NCI-H524 (cell line): ENCODE results near the gene PLG.
"Not testable (repeated sequence)": the region's sequence is repeated elsewhere in the genome, so short reads cannot be mapped to it uniquely, and the experiment has no call there.

Source experiments
- DNase-seq, 2 experiments: peaks; one replicate each; lab custom pipeline; 2025; lab: John Stamatoyannopoulos, UW

Gene PLG

GRCh38 chr6:160701918-160702680 is at the start of gene PLG:
Gene PLG (plus strand): TSS chr6:160702244. CDS start chr6:160702305, 61 bp downstream.
- not testable (repeated sequence) for DNase-seq

- no peak for DNase-seq
These were observed 42.5 kb upstream of the PLG start for GRCh38 chr6:160659562-160659961.

- no peak for DNase-seq
These were observed 40.8 kb upstream of the PLG start for GRCh38 chr6:160661216-160661615.

GRCh38 chr6:160662429-160662828 is 39.6 kb upstream of the PLG start:
- DNase-seq: no peak

GRCh38 chr6:160662842-160663241 is 39.2 kb upstream of the PLG start:
- no peak for DNase-seq

GRCh38 chr6:160664198-160664597 is 37.8 kb upstream of the PLG start, which contains the start of gene LPA:
Gene LPA (minus strand): TSS chr6:160664275. CDS start chr6:160664214, 61 bp downstream.
- not testable (repeated sequence) for DNase-seq

- DNase-seq: peak; percentile 11 to 51
These were observed 34.2 kb upstream of the PLG start for GRCh38 chr6:160667639-160668481.

- no peak for DNase-seq
These were observed 33.5 kb upstream of the PLG start for GRCh38 chr6:160668589-160668988.

- not testable (repeated sequence) for DNase-seq
These were observed 25.6 kb upstream of the PLG start for GRCh38 chr6:160676418-160676817.

- no peak for DNase-seq
These were observed 23.8 kb upstream of the PLG start for GRCh38 chr6:160678230-160678629.

- peak; percentile 18 to 38 for DNase-seq
These were observed 23.2 kb upstream of the PLG start for GRCh38 chr6:160678744-160679401.

- peak; percentile 59 to 82 for DNase-seq
These were observed 22.7 kb upstream of the PLG start for GRCh38 chr6:160679402-160679769.

- not testable (repeated sequence) for DNase-seq
These were observed 16.8 kb upstream of the PLG start for GRCh38 chr6:160685101-160685761.

- no peak for DNase-seq
These were observed 16.1 kb upstream of the PLG start for GRCh38 chr6:160685762-160686450.

- no peak for DNase-seq
These were observed 11.6 kb upstream of the PLG start for GRCh38 chr6:160690458-160690857.

- DNase-seq: peak; percentile 10 to 25
These were observed 10.4 kb upstream of the PLG start for GRCh38 chr6:160691617-160692016.

GRCh38 chr6:160692369-160692959 is 9.6 kb upstream of the PLG start:
- no peak for DNase-seq

- not testable (repeated sequence) for DNase-seq
These were observed 7.0 kb upstream of the PLG start for GRCh38 chr6:160695025-160695424.

GRCh38 chr6:160695622-160696021 is 6.4 kb upstream of the PLG start:
- not testable (repeated sequence) for DNase-seq

- not testable (repeated sequence) for DNase-seq
These were observed 5.2 kb upstream of the PLG start for GRCh38 chr6:160696884-160697283.

- no peak for DNase-seq
These were observed 4.2 kb upstream of the PLG start for GRCh38 chr6:160697826-160698225.
